IMR-90 (cell line): ENCODE measurements around the gene CRACDL. TPM values are rescaled to one million over a fixed set of nuclear protein-coding genes. Genes with fewer than 3 reads are reported as not detected.

Experiments
- ATAC-seq: fragments of 200-7000 bp; cut with Tn5 transposase; 2 replicates; pipeline ENCODE4 v1.9.1; 2020; ENCODE audit warnings: low read depth, mild to moderate bottlenecking, moderate library complexity
- BruUV-seq: library from RNA; stranded (reverse); fragments of 400-500 nt; replicated peaks from 2 replicates; lab custom pipeline; 2021; lab: Mats Ljungman, UMichigan
- CTCF ChIA-PET: fragments of 300-600 bp; formaldehyde crosslinking; extraction: SDS; loops from one replicate; lab custom pipeline; 2021; ENCODE audit warnings: antibody characterized with exemption; lab: Yijun Ruan, JAX
- POLR2A ChIA-PET: fragments of 300-600 bp; sonication (Branson Sonifier 250); formaldehyde crosslinking; loops from one replicate; lab custom pipeline; 2022; ENCODE audit warnings: antibody characterized with exemption; ENCODE audit not compliant: unreplicated experiment; lab: Charles Lee
- DNase-seq: peaks from one replicate; pipeline ENCODE4 v3.0.0; 2013
- H2AFZ ChIP-seq: replicated peaks from 2 replicates; pipeline ENCODE3; 2013; ENCODE audit warnings: low read length, mild to moderate bottlenecking; ENCODE audit not compliant: poor library complexity
- H2AK5ac ChIP-seq: 2 replicates; pipeline ENCODE4 v1.6.1; 2013; ENCODE audit warnings: low read depth, low read length, inconsistent platforms
- H2AK9ac ChIP-seq: replicated peaks from 2 replicates; pipeline ENCODE3; 2013; ENCODE audit warnings: mild to moderate bottlenecking, low read depth, low read length, moderate library complexity; ENCODE audit not compliant: poor library complexity
- H2BK120ac ChIP-seq: 2 replicates; pipeline ENCODE4 v1.6.1; 2013; ENCODE audit warnings: low read depth, low read length, inconsistent platforms
- H2BK15ac ChIP-seq: 3 replicates; pipeline ENCODE4 v1.6.1; 2013; ENCODE audit warnings: low read depth, low read length, inconsistent platforms
- H2BK20ac ChIP-seq: 2 replicates; pipeline ENCODE4 v1.6.1; 2013; ENCODE audit warnings: low read depth, mild to moderate bottlenecking, inconsistent platforms, low read length, moderate library complexity
- H2BK5ac ChIP-seq: 2 replicates; pipeline ENCODE4 v1.6.1; 2013; ENCODE audit warnings: mild to moderate bottlenecking, low read depth, low read length, inconsistent platforms; ENCODE audit not compliant: poor library complexity, severe bottlenecking
- H3K14ac ChIP-seq: replicated peaks from 2 replicates; pipeline ENCODE4 v1.6.1; 2013; ENCODE audit warnings: low read depth, low read length, inconsistent platforms
- H3K18ac ChIP-seq: 2 replicates; pipeline ENCODE4 v1.6.1; 2013; ENCODE audit warnings: low read depth, low read length, control low read depth
- H3K23ac ChIP-seq: 2 replicates; pipeline ENCODE4 v1.6.1; 2013; ENCODE audit warnings: low read depth, low read length, inconsistent platforms
- H3K27ac ChIP-seq: 2 replicates; pipeline ENCODE4 v1.5.1; 2013; ENCODE audit warnings: mild to moderate bottlenecking, control low read depth, low read length; ENCODE audit not compliant: insufficient read depth
- H3K27me3 ChIP-seq: 2 replicates; pipeline ENCODE4 v1.6.1; 2013; ENCODE audit warnings: low read length; ENCODE audit not compliant: control insufficient read depth, insufficient read depth
- H3K36me3 ChIP-seq: 2 replicates; pipeline ENCODE4 v1.6.1; 2013; ENCODE audit warnings: low read length, mixed read lengths; ENCODE audit not compliant: control insufficient read depth, insufficient read depth
- H3K4ac ChIP-seq: 2 replicates; pipeline ENCODE4 v1.6.1; 2013; ENCODE audit warnings: low read depth, low read length, inconsistent platforms
- H3K4me1 ChIP-seq: 2 replicates; pipeline ENCODE4 v1.6.1; 2013; ENCODE audit warnings: low read length, mixed read lengths; ENCODE audit not compliant: control insufficient read depth, insufficient read depth
- H3K4me2 ChIP-seq: 2 replicates; pipeline ENCODE4 v1.6.1; 2013; ENCODE audit warnings: low read depth, mild to moderate bottlenecking, control low read depth, low read length, moderate library complexity
- H3K4me3 ChIP-seq: 2 replicates; pipeline ENCODE4 v1.5.1; 2013; ENCODE audit warnings: low read depth, mild to moderate bottlenecking, control low read depth, low read length, moderate library complexity; ENCODE audit not compliant: insufficient read depth
- H3K56ac ChIP-seq: 2 replicates; pipeline ENCODE4 v1.6.1; 2013; ENCODE audit warnings: low read length, inconsistent platforms; ENCODE audit not compliant: insufficient read depth; ENCODE audit errors: extremely low read depth
- H3K79me1 ChIP-seq, 2 experiments: 2 replicates each; pipeline ENCODE4 v1.6.1; 2013; ENCODE audit warnings: low read length in 2 of 2, inconsistent platforms in 1 of 2, low read depth in 1 of 2
- H3K9ac ChIP-seq: 2 replicates; pipeline ENCODE4 v1.6.1; 2013; ENCODE audit warnings: low read depth, low read length, control low read depth
- H3K9me1 ChIP-seq: 2 replicates; pipeline ENCODE4 v1.6.1; 2013; ENCODE audit warnings: low read length, inconsistent platforms; ENCODE audit not compliant: insufficient read depth
- H3K9me3 ChIP-seq: 2 replicates; pipeline ENCODE4 v1.6.1; 2013; ENCODE audit warnings: low read length; ENCODE audit not compliant: control insufficient read depth, insufficient read depth
- H4K20me1 ChIP-seq: 2 replicates; pipeline ENCODE4 v1.6.1; 2013; ENCODE audit warnings: low read length, inconsistent platforms; ENCODE audit not compliant: insufficient read depth
- H4K5ac ChIP-seq: 2 replicates; pipeline ENCODE4 v1.6.1; 2013; ENCODE audit warnings: mild to moderate bottlenecking, low read depth, low read length, control low read depth
- H4K8ac ChIP-seq, 2 experiments: 2 replicates each; pipeline ENCODE4 v1.6.1; 2013; ENCODE audit warnings: low read depth in 2 of 2, low read length in 2 of 2, control low read depth in 1 of 2, inconsistent platforms in 1 of 2
- H4K91ac ChIP-seq: 2 replicates; pipeline ENCODE4 v1.6.1; 2013; ENCODE audit warnings: low read depth, low read length, inconsistent platforms; ENCODE audit not compliant: insufficient read depth
- BHLHE40 ChIP-seq: fragments of 150-350 bp; IDR thresholded peaks from 2 replicates; pipeline ENCODE4 v1.6.1; 2016; ENCODE audit warnings: mild to moderate bottlenecking, low read depth, low read length
- FOS ChIP-seq: fragments of 150-350 bp; IDR thresholded peaks from 2 replicates; pipeline ENCODE4 v1.6.1; 2016; ENCODE audit warnings: low read depth, low read length
- MXI1 ChIP-seq: IDR thresholded peaks from 2 replicates; pipeline ENCODE4 v1.6.1; 2012; ENCODE audit warnings: low read depth, mild to moderate bottlenecking, low read length, moderate library complexity, borderline replicate concordance
- POLR2A ChIP-seq: IDR thresholded peaks from 2 replicates; pipeline ENCODE4 v1.6.1; 2012; ENCODE audit warnings: mild to moderate bottlenecking, low read depth, low read length
- RAD21 ChIP-seq: IDR thresholded peaks from 2 replicates; pipeline ENCODE4 v1.6.1; 2012; ENCODE audit warnings: low read length, improper control_type of control experiment
- RCOR1 ChIP-seq: IDR thresholded peaks from 2 replicates; pipeline ENCODE4 v1.6.1; 2012; ENCODE audit warnings: mild to moderate bottlenecking, low read length, improper control_type of control experiment; ENCODE audit not compliant: insufficient replicate concordance
- SMC3 ChIP-seq: fragments of 150-350 bp; IDR thresholded peaks from 2 replicates; pipeline ENCODE4 v1.6.1; 2016; ENCODE audit warnings: low read depth, mild to moderate bottlenecking, antibody characterized with exemption, low read length, moderate library complexity
- WGBS, 2 experiments: methylation state at CpG; one replicate each; pipeline versions ENCODE4 v1.1.5 to v1.1.7; 2013; ENCODE audit warnings: missing lambda C conversion rate in 2 of 2; ENCODE audit not compliant: insufficient read length in 1 of 2; ENCODE audit errors: extremely low coverage in 2 of 2; 5-methylcytosine and 5-hydroxymethylcytosine counted together
- dilution Hi-C: fragments of 300-500 bp; cut with HindIII; formaldehyde crosslinking; loops from one replicate; pipeline ENCODE4 v1.14.3; 2018; ENCODE audit warnings: low sequenced_read_pairs; ENCODE audit not compliant: unreplicated experiment
- in situ Hi-C: fragments of 300-500 bp; cut with MboI; formaldehyde crosslinking; loops from 3 replicates; pipeline ENCODE4 v1.14.3; 2019; ENCODE audit warnings: low sequenced_read_pairs, inconsistent platforms, mixed read lengths
- intact Hi-C: fragments of 100-400 bp; cut with micrococcal nuclease; formaldehyde crosslinking; loops from 2 replicates; pipeline ENCODE4 v1.10.0; 2022
- polyA plus RNA-seq, 3 experiments: library from polyadenylated mRNA; depleted of rRNA; stranded (reverse); fragments of >200 nt; gene quantifications; 2 replicates each; pipeline ENCODE4 v1.2.3, GENCODE V29; 2012; ENCODE audit warnings: low replicate concordance in 1 of 3
- total RNA-seq: library from RNA; depleted of rRNA; stranded (reverse); fragments of >200 nt; gene quantifications from 2 replicates; pipeline ENCODE4 v1.2.3, GENCODE V29; 2012
- TF ChIP-seq, protein P1 (sequence below): conservative IDR thresholded peaks from 2 replicates; pipeline ENCODE4 v1.5.1; 2012; ENCODE audit warnings: mild to moderate bottlenecking, low read depth, low read length, improper control_type of control experiment
- TF ChIP-seq, protein P2 (sequence below): fragments of 150-350 bp; IDR thresholded peaks from 2 replicates; pipeline ENCODE4 v1.6.1; 2016; ENCODE audit warnings: low read depth, mild to moderate bottlenecking, low read length, moderate library complexity, borderline replicate concordance

CRACDL gene
- total and polyA plus RNA-seq, 2 of the 4 experiments (the other 2 are of a cell fraction) = not detected

DNA sequence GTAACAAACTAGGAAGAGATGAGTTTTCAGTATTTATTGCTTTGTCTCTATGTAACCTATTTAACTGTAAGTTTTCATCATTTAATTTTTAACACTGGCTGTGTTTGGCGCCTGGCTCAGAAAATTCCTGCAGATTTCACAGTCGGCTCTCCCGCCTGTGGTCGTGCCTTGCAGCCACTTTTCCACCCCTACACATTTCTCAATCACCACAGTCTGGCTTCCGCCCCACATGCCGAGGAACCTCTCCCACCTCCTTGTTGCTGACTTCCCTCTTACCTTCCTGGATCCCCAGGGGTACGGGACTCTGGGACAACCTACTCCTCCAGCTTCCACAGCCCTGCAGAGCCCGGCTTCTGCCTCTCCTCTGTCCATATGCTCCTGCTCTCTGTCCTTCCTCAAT is 163.5 kb downstream of the CRACDL start:
- Histone ChIP-seq H3K14ac (no peak overlapping the region), H3K9me1 (no peaks in the 10 kb centered on the region), H2BK120ac (no peak overlapping the region), H3K27me3 (peaks cover 17% of the 10 kb centered on the region), H3K9ac (no peak overlapping the region), H3K27ac (no peak overlapping the region), H3K23ac (no peak overlapping the region), H3K4me2 (no peak overlapping the region), H3K79me1 (no peaks in the 10 kb centered on the region), H3K4me1 (no peaks in the 10 kb centered on the region), H3K4ac (no peak overlapping the region), H2AFZ (no peak overlapping the region), H2BK5ac (no peak overlapping the region), H4K8ac (no peak overlapping the region), H2AK5ac (no peak overlapping the region), H3K9me3 (no peaks in the 10 kb centered on the region), H3K4me3 (no peak overlapping the region), H3K18ac (no peak overlapping the region), H4K5ac (no peak overlapping the region), H3K56ac (no peak overlapping the region), H2AK9ac (no peak overlapping the region), H4K20me1 (no peaks in the 10 kb centered on the region), H3K36me3 (no peaks in the 10 kb centered on the region), H2BK15ac (no peak overlapping the region), H2BK20ac (no peak overlapping the region), H4K91ac (no peak overlapping the region)
- ATAC-seq (no peak), DNase-seq (no peak)
- ChIA-PET POLR2A (no interaction called here), CTCF (no interaction called here)
- BruUV-seq = no TSS peak
- intact Hi-C loops = no loop called here
- TF ChIP-seq FOS (no peak), MXI1 (no peak), BHLHE40 (no peak), RCOR1 (no peak), POLR2A (no peak), RAD21 (no peak), SMC3 (no peak)
- TF ChIP-seq, protein P1, sequence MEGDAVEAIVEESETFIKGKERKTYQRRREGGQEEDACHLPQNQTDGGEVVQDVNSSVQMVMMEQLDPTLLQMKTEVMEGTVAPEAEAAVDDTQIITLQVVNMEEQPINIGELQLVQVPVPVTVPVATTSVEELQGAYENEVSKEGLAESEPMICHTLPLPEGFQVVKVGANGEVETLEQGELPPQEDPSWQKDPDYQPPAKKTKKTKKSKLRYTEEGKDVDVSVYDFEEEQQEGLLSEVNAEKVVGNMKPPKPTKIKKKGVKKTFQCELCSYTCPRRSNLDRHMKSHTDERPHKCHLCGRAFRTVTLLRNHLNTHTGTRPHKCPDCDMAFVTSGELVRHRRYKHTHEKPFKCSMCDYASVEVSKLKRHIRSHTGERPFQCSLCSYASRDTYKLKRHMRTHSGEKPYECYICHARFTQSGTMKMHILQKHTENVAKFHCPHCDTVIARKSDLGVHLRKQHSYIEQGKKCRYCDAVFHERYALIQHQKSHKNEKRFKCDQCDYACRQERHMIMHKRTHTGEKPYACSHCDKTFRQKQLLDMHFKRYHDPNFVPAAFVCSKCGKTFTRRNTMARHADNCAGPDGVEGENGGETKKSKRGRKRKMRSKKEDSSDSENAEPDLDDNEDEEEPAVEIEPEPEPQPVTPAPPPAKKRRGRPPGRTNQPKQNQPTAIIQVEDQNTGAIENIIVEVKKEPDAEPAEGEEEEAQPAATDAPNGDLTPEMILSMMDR = no peak
- TF ChIP-seq, protein P2, sequence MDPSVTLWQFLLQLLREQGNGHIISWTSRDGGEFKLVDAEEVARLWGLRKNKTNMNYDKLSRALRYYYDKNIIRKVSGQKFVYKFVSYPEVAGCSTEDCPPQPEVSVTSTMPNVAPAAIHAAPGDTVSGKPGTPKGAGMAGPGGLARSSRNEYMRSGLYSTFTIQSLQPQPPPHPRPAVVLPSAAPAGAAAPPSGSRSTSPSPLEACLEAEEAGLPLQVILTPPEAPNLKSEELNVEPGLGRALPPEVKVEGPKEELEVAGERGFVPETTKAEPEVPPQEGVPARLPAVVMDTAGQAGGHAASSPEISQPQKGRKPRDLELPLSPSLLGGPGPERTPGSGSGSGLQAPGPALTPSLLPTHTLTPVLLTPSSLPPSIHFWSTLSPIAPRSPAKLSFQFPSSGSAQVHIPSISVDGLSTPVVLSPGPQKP = no peak
- in situ Hi-C loops = no loop called here
- dilution Hi-C loops = no loop called here
- 50% methylated on average over 2 of the region's 8 CpGs; no CpG with 5 or more reads in 1 of the 2 experiments for WGBS, 2 experiments
